GM19372 (cell line): Measurements from ENCODE around the gene OR7C1.
"Not testable (repeated sequence)": the region's sequence is repeated elsewhere in the genome, so short reads cannot be mapped to it uniquely, and the experiment has no call there.

Experiments
- ATAC-seq: cut with Tn5 transposase; IDR thresholded peaks from one replicate; pipeline ENCODE4 v1.9.1; 2021; ENCODE audit warnings: mild to moderate bottlenecking, low read depth, moderate library complexity; ENCODE audit not compliant: unreplicated experiment

OR7C1 gene

DNA sequence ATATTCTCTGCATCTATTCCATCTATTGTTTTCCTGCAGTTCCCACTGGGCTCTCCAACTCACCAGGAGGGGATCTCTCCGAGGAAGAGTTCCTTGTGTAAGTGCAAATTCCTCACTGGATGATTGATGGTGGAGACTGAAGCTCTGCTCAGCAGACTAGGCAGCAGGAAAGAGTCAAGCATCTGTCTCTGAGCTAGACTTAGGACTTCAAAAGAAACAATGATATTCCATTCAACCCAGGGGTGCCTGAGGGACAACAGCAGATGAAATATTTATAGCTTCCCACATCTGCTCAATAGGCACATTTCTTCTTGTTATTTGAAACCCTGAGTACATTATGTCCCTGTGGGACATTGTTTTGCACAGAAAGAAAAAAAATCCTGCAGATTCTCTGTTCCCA, at the start of gene OR7C1, which contains the start of gene OR7A5:
OR7C1 (minus strand) TSS at position 175 of the 400 bp plus-strand sequence. CDS start 35,049 bp downstream, outside the sequence.
OR7A5 (minus strand) TSS at position 175 of the 400 bp plus-strand sequence. CDS start 6,944 bp downstream, outside the sequence.
- no peak for ATAC-seq

DNA sequence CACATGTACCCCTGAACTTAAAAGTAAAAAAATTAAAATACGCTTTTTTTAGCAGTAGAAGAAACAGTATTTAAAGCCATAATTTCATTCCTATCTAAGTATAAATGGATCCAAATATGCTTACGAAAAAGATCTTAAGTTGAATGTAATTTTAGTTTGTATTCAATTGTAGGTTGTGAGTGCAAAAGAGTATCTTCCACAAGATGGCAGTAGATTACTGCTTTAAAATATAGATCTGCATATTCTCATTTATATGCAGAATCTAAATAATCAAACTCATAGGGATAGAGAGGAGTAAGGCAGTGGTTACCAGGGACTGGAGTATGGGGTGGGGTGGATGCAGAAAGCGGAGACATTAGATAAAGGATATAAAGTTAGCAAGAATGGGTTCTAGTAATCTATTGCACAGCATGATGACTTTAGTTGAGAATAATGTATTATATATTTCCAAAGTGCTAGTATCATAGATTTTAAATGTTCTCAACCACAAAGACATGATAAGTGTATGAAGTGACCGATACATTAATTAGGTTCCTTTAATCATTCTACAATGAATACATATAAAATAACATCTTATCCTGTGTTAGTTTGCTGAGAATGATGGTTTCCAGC, 36.7 kb upstream of the OR7C1 start:
- no peak for ATAC-seq

DNA sequence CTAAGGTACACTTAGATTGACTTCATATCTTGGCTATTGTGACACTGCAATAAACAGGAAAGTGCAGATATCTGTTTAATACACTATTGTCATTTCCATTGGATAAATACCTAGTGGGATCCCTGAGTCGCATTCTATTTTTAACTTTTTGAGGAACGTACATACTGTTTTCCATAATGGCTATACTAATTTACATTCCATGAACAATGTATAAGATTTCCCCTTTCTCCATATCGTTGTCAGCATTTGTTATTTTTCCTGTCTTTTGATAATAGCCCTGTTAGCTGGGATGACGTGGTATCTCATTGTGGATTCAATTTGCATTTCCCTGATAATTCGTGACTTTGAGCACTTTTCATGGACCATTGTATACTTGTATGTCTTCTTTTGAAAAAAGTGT, 33.5 kb upstream of the OR7C1 start:
- ATAC-seq = no peak

DNA sequence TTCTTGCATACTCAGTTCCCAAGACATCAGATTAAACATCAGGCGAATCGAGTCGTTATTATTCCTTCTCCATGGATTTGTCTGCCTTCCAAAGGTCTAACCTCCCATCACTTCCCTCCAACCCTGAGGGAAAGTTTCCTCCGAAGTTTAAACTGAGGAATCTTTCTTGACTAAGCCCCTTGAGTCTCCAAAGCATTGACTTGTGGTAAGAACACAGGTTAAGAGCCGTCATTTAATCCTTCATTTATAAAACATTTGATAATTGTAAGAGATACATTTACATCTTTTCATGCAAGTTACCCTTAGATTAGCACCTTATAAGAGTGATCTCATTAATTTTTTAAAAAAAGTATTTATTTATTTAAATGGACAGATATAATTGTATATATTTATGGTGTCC, 13.8 kb upstream of the OR7C1 start, which contains the start of gene OR7A10:
OR7A10 (minus strand) TSS at position 101 of the 400 bp plus-strand sequence. CDS start 7,045 bp downstream, outside the sequence.
- no peak for ATAC-seq

DNA sequence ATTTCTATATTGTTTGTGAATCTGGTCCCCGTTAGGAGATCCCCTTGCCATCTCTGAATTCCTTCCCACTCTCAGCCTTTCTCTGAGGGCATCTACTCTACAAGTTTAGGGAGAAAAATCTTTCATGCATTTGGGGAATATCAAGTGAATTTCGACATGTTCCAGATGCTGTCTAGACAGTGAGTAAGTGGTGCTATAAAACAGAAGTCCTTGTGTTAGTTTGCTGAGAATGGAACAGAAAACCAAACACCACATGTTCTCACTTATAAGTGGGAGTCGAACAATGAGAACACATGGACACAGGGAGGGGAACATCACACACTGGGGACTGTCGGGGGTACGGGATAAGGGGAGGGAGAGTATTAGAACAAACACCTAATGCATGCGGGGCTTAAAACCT, 8.6 kb upstream of the OR7C1 start:
- no peak for ATAC-seq

DNA sequence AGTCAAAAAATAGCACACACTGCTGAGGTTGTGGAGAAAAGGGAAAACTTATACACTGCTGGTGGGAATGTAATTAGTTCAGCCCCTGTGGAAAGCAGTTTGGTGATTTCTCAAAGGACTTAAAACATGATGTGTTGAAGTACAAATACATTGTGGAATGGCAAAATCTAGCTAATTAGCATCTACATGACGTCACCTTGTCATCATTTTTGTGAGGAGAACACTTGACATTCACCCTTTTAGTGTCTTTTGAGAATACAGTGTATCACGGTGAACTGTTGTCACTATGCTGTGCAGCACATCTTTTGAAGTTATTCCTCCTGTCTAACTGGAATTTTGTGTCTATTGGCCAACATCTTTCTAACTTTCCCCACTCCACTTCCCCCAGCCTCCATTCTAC, 8.2 kb upstream of the OR7C1 start:
- ATAC-seq = no peak

DNA sequence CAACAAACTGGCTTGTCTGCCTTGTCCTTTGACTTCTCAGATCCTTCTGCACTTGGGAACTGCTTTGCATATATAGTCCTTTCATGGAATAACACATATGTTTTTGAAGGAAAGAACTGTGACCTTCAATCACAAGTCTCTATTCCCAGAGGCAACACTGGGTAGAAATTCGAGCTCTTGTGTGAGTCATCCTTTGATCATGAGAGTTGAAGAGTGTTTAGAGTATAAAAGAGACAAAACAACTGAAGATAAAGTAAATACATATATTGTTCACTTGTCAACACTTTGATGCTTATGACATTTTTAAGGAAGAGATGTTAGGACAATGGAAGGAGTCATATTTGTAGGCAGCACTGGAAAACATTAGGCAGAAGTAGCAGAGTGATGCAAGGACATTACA, 5.2 kb upstream of the OR7C1 start:
- no peak for ATAC-seq

DNA sequence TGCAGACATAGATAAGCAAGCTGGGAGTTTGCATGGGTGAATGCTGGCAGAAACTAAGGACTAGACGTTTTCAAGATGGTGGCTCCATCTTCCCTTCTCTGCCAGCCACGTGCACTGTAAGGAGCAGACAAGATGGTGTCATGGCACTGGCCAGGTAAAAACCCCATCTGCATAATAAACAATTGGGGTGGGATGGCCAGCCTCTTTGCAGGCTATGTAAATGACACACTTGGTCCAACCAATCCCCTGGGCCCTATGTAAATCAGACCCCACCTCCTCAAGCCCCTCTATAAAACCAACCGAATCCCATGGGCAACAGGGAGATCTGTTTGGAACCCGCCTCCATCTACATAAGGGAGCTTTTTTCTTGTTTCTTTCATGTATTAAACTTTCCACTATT, 2.4 kb upstream of the OR7C1 start:
- no peak for ATAC-seq

DNA sequence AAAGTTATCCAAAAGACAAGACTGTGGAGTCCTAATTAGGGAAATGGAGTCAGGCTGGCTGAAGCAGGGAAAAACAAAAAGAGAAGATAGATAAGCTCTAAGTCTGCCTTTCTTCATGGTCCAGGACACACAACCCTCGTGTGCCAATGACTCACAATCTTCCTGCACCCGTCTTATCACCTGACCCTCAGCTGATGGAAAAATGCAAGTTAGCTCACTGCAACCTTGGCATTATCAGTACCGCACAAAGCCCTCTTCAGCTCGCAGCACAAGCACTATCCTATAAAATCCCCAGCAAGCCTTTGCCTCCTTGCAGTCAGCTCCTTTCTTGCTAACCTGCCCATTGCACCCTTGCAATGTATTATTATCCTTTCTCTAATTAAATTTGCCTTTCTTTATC, 4.3 kb downstream of the OR7C1 start:
- no peak for ATAC-seq

DNA sequence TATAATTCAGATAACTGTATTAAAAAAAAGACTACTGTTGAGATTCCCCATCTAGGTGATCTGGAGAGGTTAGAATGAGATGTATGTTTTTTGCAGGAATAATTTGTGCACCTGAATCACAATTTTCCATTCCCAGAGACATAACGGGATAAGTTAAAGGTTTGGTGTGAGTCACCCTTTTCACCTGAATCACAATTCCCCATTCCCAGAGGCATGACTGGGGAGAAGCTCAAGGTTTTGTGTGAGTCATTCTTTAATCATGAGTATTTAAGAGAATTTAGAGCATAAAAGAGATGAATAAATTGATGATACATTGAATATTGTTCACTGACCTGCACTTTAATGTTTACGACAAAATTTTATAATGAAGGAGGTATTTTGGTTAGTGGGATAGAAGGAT, 9.0 kb downstream of the OR7C1 start:
- ATAC-seq = no peak

DNA sequence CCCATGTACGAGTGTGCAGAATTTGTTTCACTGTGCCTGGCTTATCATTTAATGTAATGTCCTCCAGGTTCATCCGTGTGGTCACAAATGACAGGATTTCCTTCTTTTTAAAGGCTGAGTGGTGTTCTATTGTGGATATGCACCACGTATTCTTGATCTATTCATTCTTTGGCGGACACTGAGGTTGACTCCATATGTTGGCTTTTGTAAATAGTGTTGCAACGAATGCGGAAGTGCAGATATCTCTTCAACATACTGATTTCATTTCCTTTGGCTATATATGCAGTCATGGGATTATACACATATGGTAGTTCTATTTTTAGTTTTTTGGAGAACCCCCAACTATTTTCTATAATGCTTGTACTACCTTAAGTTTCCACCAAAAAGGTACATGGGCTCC, 13.0 kb downstream of the OR7C1 start:
- ATAC-seq = no peak

DNA sequence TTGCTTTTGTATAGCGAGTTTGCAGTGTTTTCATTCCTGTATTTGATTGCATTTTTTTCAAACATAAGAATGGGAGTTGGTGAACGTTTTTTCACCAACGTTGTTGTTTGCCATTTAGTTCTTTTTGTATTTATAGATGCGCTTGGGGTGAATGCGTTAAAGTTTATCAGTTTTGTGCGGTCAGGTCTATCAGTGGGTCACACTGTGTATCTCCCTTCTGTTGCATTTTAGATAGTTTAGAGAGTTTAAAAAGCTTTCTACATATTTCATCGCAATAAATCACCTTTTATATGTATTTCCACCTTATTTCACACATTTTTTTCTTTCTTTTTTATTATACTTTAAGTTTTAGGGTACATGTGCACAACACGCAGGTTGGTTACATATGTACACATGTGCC, 16.4 kb downstream of the OR7C1 start:
- no peak for ATAC-seq

DNA sequence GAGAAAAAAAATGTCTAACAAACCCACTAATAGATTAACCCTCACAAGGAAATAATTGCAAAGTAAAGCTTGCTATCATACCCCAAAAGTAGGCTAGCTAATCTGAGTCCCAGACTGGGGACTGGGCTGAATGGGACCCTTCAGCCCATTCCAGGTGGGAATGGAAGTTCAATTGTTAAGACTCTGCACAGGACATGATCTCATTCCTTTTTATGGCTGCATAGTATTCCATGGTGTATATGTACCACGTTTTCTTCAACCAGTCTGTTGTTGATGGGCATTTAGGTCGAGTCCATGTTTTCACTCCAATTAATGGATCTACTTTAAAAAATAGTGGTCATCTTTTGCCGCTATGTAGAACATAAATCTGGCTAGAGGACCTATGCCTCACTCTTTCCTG, 17.9 kb downstream of the OR7C1 start:
- no peak for ATAC-seq

DNA sequence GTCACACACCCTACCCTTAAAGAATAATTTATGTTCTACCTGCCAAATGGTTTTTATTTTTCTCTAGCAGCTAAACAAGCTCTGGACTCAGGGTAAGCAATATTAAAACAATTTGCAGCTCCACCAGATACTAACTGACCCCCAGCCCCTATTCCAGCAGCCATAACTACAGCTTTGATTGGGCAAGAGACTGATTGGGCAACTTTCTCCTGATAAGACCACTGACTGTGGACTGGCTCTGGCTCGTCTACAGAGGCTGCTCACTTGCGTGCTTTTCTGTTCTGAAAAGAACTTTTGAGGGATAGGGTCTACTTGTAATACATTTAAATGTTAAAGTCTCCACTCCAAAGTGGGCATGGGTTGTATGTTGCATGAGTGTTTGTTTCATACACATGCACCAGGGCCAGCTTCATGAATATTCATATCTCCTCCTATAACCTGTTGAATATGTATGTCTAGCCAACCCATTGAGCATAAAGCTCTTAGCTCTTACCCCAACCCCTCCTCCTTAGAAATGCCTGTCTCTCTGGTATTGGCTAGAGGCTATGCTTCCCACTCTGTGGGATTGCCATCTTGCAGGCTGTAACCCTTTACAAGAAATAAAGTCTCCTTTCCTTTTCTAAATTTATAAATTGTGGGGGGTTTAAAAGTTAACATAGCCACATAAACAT, 19.9 kb downstream of the OR7C1 start:
- no peak for ATAC-seq

DNA sequence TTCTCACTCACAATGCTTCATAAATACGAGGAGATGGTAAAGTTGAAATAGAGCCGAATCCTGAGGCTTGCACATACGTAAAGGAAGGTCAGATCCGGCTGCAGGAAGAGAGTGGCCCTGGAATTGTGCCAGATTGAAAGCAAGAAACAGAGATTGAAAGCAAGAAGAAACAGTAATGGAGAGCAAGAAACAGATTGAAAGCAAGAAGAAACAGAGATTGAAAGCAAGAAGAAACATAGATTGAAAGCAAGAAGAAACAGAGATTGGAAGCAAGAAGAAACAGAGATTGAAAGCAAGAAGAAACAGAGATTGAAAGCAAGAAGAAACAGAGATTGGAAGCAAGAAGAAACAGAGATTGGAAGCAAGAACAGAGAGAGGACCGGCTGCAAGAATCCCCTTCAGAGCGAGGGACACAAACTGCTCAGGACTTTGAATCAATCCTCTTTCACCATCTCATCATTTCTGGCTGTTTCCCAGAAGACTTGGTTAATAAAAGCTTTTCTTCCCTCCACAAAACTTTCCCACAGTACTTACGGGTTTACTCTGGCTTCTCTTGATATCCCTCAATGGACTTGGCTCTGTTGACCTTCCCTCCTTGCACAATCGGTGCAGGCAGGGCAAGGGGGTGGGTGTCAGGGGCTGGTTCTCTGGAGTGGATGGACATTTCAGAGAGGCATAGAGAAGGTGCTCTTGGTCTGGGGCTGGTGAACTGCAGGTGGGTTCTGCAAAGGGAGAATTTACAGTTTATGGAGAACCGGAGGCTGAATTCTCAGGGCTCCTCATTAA, 25.5 kb downstream of the OR7C1 start:
- no peak for ATAC-seq

DNA sequence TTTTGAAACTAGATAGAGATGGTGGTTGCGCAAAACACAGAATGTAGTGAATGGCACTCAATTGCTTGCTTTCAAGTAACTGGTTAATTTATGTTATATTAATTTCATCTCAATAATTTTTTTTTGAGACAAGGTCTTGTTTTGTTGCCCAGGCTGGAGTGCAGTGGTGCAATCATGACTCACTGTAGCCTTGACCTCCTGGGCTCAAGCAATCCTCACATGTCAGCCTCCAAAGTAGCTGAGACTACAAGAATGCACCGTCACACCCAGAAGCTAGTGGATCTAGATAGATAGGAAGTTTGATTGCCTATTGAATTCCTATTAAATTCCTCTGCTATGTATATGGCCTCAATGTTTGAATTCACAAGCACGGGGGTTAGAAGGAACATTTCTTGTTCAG, 30.2 kb downstream of the OR7C1 start:
- ATAC-seq = no peak

DNA sequence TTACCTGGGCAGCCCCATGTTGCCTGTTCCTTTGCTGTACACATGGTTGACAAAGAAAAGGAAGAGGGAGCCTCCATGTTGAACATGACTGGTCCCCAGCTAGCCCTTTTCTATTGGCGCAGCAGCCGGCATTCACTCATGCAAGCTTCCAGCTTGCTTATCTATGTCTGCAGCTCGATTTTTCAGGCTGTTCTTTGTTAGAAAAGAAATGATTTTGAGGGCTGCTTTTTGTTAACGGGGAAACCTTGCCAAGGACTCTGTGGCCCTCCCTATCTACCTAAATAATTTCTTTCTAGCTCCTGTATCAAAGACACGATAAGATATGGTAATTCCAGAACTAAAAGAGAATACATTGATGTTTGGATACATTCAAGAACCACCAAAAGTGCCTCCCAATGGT, 36.2 kb downstream of the OR7C1 start:
- ATAC-seq = no peak

DNA sequence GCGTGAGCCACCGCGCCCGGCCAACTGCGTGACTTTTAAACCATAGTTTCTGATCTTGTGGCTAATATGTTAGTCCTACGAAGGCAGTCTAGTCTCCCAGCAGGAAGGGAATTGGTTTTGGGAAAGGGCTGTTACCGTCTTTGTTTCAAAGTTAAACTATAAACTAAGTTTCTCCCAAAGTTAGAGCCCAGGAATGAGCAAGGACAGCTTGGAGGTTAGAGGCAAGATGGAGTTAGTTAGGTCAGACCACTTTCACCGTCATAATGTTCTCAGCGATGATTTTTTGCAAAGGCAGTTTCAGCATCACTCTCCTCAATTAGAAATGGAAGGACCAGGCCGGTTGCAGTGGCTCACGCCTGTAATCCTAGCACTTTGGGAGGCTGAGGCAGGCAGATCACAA, 39.0 kb downstream of the OR7C1 start:
- ATAC-seq = no peak

DNA sequence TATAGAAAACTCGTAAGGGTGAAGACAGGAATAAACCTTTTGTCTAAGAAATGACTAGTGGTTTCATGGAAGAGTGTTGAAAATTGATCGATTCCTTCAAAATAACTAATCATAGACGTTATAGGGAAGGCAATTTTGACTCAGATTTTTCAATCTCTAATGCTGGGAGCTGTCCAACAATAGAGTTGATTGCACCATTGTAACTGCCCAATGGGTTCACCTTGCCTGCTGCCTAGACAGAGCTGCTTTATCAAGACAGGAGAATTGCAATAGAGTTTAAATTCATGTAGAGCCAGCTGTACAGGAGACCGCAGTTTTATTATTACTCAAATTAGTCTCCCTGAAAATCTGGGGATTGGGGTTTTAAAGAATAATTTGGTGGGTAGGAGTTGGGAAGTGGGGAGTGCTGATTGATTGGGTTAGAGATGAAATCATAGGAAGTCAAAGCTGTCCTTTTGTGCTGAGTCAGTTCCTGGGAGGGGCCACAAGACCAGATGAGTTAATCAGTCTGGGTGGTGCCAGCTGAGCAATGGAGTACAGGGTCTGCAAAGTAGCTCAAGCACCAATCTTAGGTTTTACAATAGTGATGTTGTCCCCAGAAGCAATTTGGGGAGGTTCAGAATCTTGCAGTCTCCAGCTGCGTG, 39.8 kb downstream of the OR7C1 start:
- ATAC-seq = no peak

DNA sequence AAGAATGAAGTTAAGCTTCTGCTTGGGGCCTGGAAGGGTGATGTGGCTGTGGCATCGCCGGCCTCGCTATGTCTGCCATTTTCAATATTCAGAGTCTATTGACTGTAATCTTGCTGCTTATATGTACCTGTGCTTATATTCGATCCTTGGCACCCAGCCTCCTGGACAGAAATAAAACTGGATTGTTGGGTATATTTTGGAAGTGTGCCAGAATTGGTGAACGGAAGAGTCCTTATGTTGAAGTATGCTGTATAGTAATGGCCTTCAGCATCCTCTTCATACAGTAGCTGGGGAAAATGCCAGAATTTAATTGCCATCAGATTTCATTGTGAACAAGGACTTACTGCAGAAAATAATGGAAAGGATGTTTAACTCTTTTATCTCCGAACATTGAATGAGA, 42.7 kb downstream of the OR7C1 start:
- ATAC-seq = not testable (repeated sequence)

DNA sequence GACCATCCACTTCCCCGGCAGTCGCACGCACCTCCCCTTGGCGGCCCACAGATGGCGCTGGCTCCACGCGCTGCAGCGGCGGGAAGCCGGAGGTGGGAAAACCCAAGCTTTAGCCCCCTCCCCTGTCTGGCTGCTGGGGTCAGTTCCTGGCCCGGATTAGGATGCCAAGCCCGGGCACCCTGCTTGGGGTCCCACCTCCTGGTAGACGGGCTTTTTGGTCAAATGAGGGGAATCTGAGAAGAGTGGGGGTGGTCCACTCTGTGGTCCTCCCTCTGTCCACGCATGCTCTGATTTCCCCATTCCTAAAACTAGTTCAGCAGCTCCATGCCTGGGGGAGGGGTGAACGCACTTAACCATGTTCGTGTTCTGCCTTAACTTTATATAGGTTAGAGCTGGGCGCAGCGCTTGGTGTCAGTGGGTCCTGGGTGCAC, 48.5 kb downstream of the OR7C1 start:
- no peak for ATAC-seq
